ENCODE data around the gene RPL38. TPM values are rescaled to one million over a fixed set of nuclear protein-coding genes. Genes with fewer than 3 reads are reported as not detected.

Gene RPL38
- total and polyA plus RNA-seq, 2 donors (not counting 1 experiment from before 2014, with no cell fraction given), result 1,185 to 3,018 TPM

GRCh38 chr17:74212209-74212912, 8.9 kb downstream of the RPL38 start:
- Histone ChIP-seq H3K27ac (ENCODE audit: insufficient read depth, low read length) (peak overlapping the region; percentile 53), H3K4me3 (replicated peaks in 1 of 4; ENCODE audit: control extremely low read depth in 1 of 4, insufficient read depth in 1 of 4, low read depth in 3 of 4, low read length in 4 of 4) (peak overlapping the region; percentile 48 to 82 (median 62)), H3K36me3 (ENCODE audit: control insufficient read depth, insufficient read depth, low read length) (peaks cover 6% of the 10 kb centered on the region), H4K20me1 (ENCODE audit: control insufficient read depth, extremely low read depth, insufficient read depth, low read length) (no peaks in the 10 kb centered on the region), H3K4me2 (ENCODE audit: extremely low read depth, insufficient read depth, low read length) (peak overlapping the region; percentile 97), H3K9me3 (ENCODE audit: control insufficient read depth, insufficient read depth, low read depth, low read length) (no peaks in the 10 kb centered on the region), H3K4me1 (ENCODE audit: control insufficient read depth, extremely low read depth, insufficient read depth, low read length) (peaks cover 14% of the 10 kb centered on the region), H3K79me2 (ENCODE audit: control insufficient read depth, insufficient read depth, low read length) (peaks cover 13% of the 10 kb centered on the region), H2AFZ (ENCODE audit: low read length) (peak overlapping the region; percentile 62), H3K9ac (ENCODE audit: insufficient read depth, low read length) (peak overlapping the region; percentile 43), H3K27me3 (ENCODE audit: control insufficient read depth, insufficient read depth, low read length) (peaks cover 4% of the 10 kb centered on the region)
- DNase-seq (ENCODE audit: low read depth in 2 of 2), result peak; percentile 26 to 40
- TF ChIP-seq CTCF (conservative IDR thresholded peaks at IDR 0.05 in 1 of 2, IDR thresholded peaks at IDR 0.05 in 1 of 2; ENCODE audit: low read depth in 1 of 2, low read length in 2 of 2), result no peak
- TF ChIP-seq EZH2 (IDR thresholded peaks at IDR 0.05; ENCODE audit: low read length, missing control alignments), result no peak

GRCh38 chr17:74212913-74213791, 9.7 kb downstream of the RPL38 start, which contains the start of gene TTYH2:
Gene TTYH2, plus strand, starts transcription at chr17:74213571. Its CDS starts 17 bp downstream, at chr17:74213588.
- Histone ChIP-seq H3K36me3 (ENCODE audit: control insufficient read depth, insufficient read depth, low read length) (peaks cover 6% of the 10 kb centered on the region), H3K4me2 (ENCODE audit: extremely low read depth, insufficient read depth, low read length) (peak within 1 kb of the TSS; percentile 97), H3K4me3 (replicated peaks in 1 of 4; ENCODE audit: control extremely low read depth in 1 of 4, insufficient read depth in 1 of 4, low read depth in 3 of 4, low read length in 4 of 4) (peak within 1 kb of the TSS; percentile 48 to 82 (median 62)), H3K9ac (ENCODE audit: insufficient read depth, low read length) (peak within 1 kb of the TSS; percentile 52), H2AFZ (ENCODE audit: low read length) (peak within 1 kb of the TSS; percentile 88), H3K79me2 (ENCODE audit: control insufficient read depth, insufficient read depth, low read length) (peaks cover 7% of the 10 kb centered on the region), H4K20me1 (ENCODE audit: control insufficient read depth, extremely low read depth, insufficient read depth, low read length) (no peaks in the 10 kb centered on the region), H3K27me3 (ENCODE audit: control insufficient read depth, insufficient read depth, low read length) (peaks cover 4% of the 10 kb centered on the region), H3K27ac (ENCODE audit: insufficient read depth, low read length) (peak within 1 kb of the TSS; percentile 53), H3K9me3 (ENCODE audit: control insufficient read depth, insufficient read depth, low read depth, low read length) (no peaks in the 10 kb centered on the region), H3K4me1 (ENCODE audit: control insufficient read depth, extremely low read depth, insufficient read depth, low read length) (peaks cover 14% of the 10 kb centered on the region)
- TF ChIP-seq EZH2 (IDR thresholded peaks at IDR 0.05; ENCODE audit: low read length, missing control alignments), result peak; percentile 27
- TF ChIP-seq CTCF (conservative IDR thresholded peaks at IDR 0.05 in 1 of 2, IDR thresholded peaks at IDR 0.05 in 1 of 2; ENCODE audit: low read depth in 1 of 2, low read length in 2 of 2), result peak; percentile 31 to 35
- peak; percentile 81 to 88 for DNase-seq (ENCODE audit: low read depth in 2 of 2)

- no peak overlapping the region for H2AFZ ChIP-seq (ENCODE audit: low read length)
- H3K27me3 ChIP-seq (ENCODE audit: control insufficient read depth, insufficient read depth, low read length), result peaks cover 4% of the 10 kb centered on the region
- H4K20me1 ChIP-seq (ENCODE audit: control insufficient read depth, extremely low read depth, insufficient read depth, low read length), result no peaks in the 10 kb centered on the region
- H3K4me3 ChIP-seq (replicated peaks in 1 of 4; ENCODE audit: control extremely low read depth in 1 of 4, insufficient read depth in 1 of 4, low read depth in 3 of 4, low read length in 4 of 4), result peak overlapping the region in 3 of 4 experiments; percentile 23 to 45 (median 44)
- peak overlapping the region; percentile 8 for H3K4me2 ChIP-seq (ENCODE audit: extremely low read depth, insufficient read depth, low read length)
- DNase-seq (ENCODE audit: low read depth in 2 of 2), result no peak
- peaks cover 2% of the 10 kb centered on the region for H3K36me3 ChIP-seq (ENCODE audit: control insufficient read depth, insufficient read depth, low read length)
- peaks cover 14% of the 10 kb centered on the region for H3K4me1 ChIP-seq (ENCODE audit: control insufficient read depth, extremely low read depth, insufficient read depth, low read length)
- H3K9me3 ChIP-seq (ENCODE audit: control insufficient read depth, insufficient read depth, low read depth, low read length), result no peaks in the 10 kb centered on the region
- H3K27ac ChIP-seq (ENCODE audit: insufficient read depth, low read length), result no peak overlapping the region
- TF ChIP-seq EZH2 (IDR thresholded peaks at IDR 0.05; ENCODE audit: low read length, missing control alignments), result no peak
- no peak overlapping the region for H3K9ac ChIP-seq (ENCODE audit: insufficient read depth, low read length)
- peaks cover 2% of the 10 kb centered on the region for H3K79me2 ChIP-seq (ENCODE audit: control insufficient read depth, insufficient read depth, low read length)
Measured at GRCh38 chr17:74213861-74214391, 10.4 kb downstream of the RPL38 start.
